Rectal smooth muscle tissue (tissue), 1 donor: ENCODE measurements around the gene DOK7.

Source experiments
- H3K27ac ChIP-seq: one replicate; pipeline ENCODE4 v1.7.0; 2013; ENCODE audit warnings: low read depth, low read length, inconsistent platforms
- H3K27me3 ChIP-seq: one replicate; pipeline ENCODE4 v1.7.0; 2013; ENCODE audit warnings: low read length; ENCODE audit not compliant: control insufficient read depth, insufficient read depth
- H3K36me3 ChIP-seq: one replicate; pipeline ENCODE4 v1.7.0; 2013; ENCODE audit warnings: low read length; ENCODE audit not compliant: control insufficient read depth, insufficient read depth
- H3K4me1 ChIP-seq: one replicate; pipeline ENCODE4 v1.7.0; 2013; ENCODE audit warnings: low read length; ENCODE audit not compliant: control insufficient read depth, insufficient read depth
- H3K4me3 ChIP-seq: one replicate; pipeline ENCODE4 v1.7.0; 2013; ENCODE audit warnings: low read length
- H3K9ac ChIP-seq: one replicate; pipeline ENCODE4 v1.7.0; 2013; ENCODE audit warnings: low read length

The DOK7 gene

GRCh38 chr4:3462790-3463415, at the start of gene DOK7:
DOK7 (plus strand) TSS chr4:3463306; CDS start chr4:3463376, 70 bp downstream.
- Histone ChIP-seq H3K4me3 (no peak within 1 kb of the TSS), H3K36me3 (no peaks in the 10 kb centered on the region), H3K9ac (no peak within 1 kb of the TSS), H3K27me3 (peaks cover 10% of the 10 kb centered on the region), H3K27ac (no peak within 1 kb of the TSS), H3K4me1 (no peaks in the 10 kb centered on the region)

GRCh38 chr4:3413675-3414420, 49.3 kb upstream of the DOK7 start:
- Histone ChIP-seq H3K27ac (no peak overlapping the region), H3K4me3 (no peak overlapping the region), H3K9ac (no peak overlapping the region), H3K4me1 (no peaks in the 10 kb centered on the region), H3K36me3 (peaks cover 6% of the 10 kb centered on the region), H3K27me3 (no peaks in the 10 kb centered on the region)

GRCh38 chr4:3414421-3415279, 48.5 kb upstream of the DOK7 start:
- Histone ChIP-seq H3K4me3 (no peak overlapping the region), H3K27me3 (no peaks in the 10 kb centered on the region), H3K9ac (no peak overlapping the region), H3K36me3 (peaks cover 6% of the 10 kb centered on the region), H3K4me1 (no peaks in the 10 kb centered on the region), H3K27ac (no peak overlapping the region)

- Histone ChIP-seq H3K4me3 (no peak overlapping the region), H3K36me3 (peaks cover 6% of the 10 kb centered on the region), H3K4me1 (no peaks in the 10 kb centered on the region), H3K27me3 (no peaks in the 10 kb centered on the region), H3K9ac (no peak overlapping the region), H3K27ac (no peak overlapping the region)
These were observed 47.5 kb upstream of the DOK7 start for GRCh38 chr4:3415471-3416141.

GRCh38 chr4:3416270-3416669, 46.8 kb upstream of the DOK7 start:
- Histone ChIP-seq H3K27ac (no peak overlapping the region), H3K4me3 (no peak overlapping the region), H3K4me1 (no peaks in the 10 kb centered on the region), H3K9ac (no peak overlapping the region), H3K27me3 (no peaks in the 10 kb centered on the region), H3K36me3 (peaks cover 8% of the 10 kb centered on the region)

GRCh38 chr4:3416821-3417221, 46.3 kb upstream of the DOK7 start:
- Histone ChIP-seq H3K4me1 (no peaks in the 10 kb centered on the region), H3K36me3 (peaks cover 8% of the 10 kb centered on the region), H3K4me3 (no peak overlapping the region), H3K9ac (no peak overlapping the region), H3K27me3 (no peaks in the 10 kb centered on the region), H3K27ac (no peak overlapping the region)

GRCh38 chr4:3417448-3417847, 45.7 kb upstream of the DOK7 start:
- no peaks in the 10 kb centered on the region for H3K4me1 ChIP-seq
- H3K36me3 ChIP-seq = peaks cover 10% of the 10 kb centered on the region

GRCh38 chr4:3418029-3418762, 44.9 kb upstream of the DOK7 start:
- Histone ChIP-seq H3K27ac (no peak overlapping the region), H3K4me3 (no peak overlapping the region), H3K36me3 (peaks cover 10% of the 10 kb centered on the region), H3K4me1 (no peaks in the 10 kb centered on the region), H3K27me3 (no peaks in the 10 kb centered on the region), H3K9ac (no peak overlapping the region)

More at GRCh38 chr4:3417448-3417847, 45.7 kb upstream of the DOK7 start:
- Histone ChIP-seq H3K27me3 (no peaks in the 10 kb centered on the region), H3K27ac (no peak overlapping the region), H3K9ac (no peak overlapping the region), H3K4me3 (no peak overlapping the region)

- Histone ChIP-seq H3K9ac (no peak overlapping the region), H3K4me3 (no peak overlapping the region), H3K27ac (no peak overlapping the region), H3K36me3 (peaks cover 12% of the 10 kb centered on the region), H3K27me3 (no peaks in the 10 kb centered on the region), H3K4me1 (no peaks in the 10 kb centered on the region)
These were observed 43.1 kb upstream of the DOK7 start for GRCh38 chr4:3419836-3420605.

GRCh38 chr4:3420606-3420955, 42.5 kb upstream of the DOK7 start:
- Histone ChIP-seq H3K4me3 (no peak overlapping the region), H3K27ac (no peak overlapping the region), H3K36me3 (peaks cover 14% of the 10 kb centered on the region), H3K27me3 (no peaks in the 10 kb centered on the region), H3K4me1 (no peaks in the 10 kb centered on the region), H3K9ac (no peak overlapping the region)

GRCh38 chr4:3420956-3421355, 42.1 kb upstream of the DOK7 start:
- Histone ChIP-seq H3K27ac (no peak overlapping the region), H3K9ac (no peak overlapping the region), H3K36me3 (peaks cover 14% of the 10 kb centered on the region), H3K4me1 (no peaks in the 10 kb centered on the region), H3K4me3 (no peak overlapping the region), H3K27me3 (no peaks in the 10 kb centered on the region)
